HG03135 (cell line): Measurements from ENCODE around the gene TIMM10.
"Not testable (repeated sequence)": the region's sequence is repeated elsewhere in the genome, so short reads cannot be mapped to it uniquely, and the experiment has no call there.

Experiments used
- ATAC-seq: cut with Tn5 transposase; IDR thresholded peaks from one replicate; pipeline ENCODE4 v1.9.1; 2021; ENCODE audit warnings: mild to moderate bottlenecking, moderate library complexity; ENCODE audit not compliant: unreplicated experiment

Gene TIMM10

GRCh38 chr11:57543593-57543992 is 13.0 kb upstream of the TIMM10 start:
- no peak for ATAC-seq

- ATAC-seq, result no peak
Measured at GRCh38 chr11:57542582-57542981, 12.0 kb upstream of the TIMM10 start.

DNA sequence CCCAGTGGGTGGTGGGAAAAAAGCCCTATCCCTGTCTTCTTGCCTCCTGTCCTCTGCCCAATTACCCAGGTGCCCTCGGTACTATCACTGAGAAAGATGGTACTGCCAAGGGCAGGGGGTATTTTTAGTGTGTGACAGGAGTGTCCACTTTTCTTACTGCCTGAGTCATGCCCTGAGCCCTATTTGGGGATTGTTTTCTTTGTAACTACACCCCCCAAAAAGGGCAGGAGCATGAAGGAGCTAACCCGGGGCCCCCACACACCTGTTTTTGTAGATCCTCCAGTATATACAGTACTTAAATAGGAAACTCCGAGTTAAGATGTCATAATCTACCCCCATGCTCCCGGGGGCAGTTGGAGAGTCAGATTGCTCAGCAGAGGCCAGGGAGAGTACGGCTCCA is 10.6 kb upstream of the TIMM10 start:
- ATAC-seq, result no peak

GRCh38 chr11:57539342-57539741 is 8.8 kb upstream of the TIMM10 start:
- no peak for ATAC-seq

DNA sequence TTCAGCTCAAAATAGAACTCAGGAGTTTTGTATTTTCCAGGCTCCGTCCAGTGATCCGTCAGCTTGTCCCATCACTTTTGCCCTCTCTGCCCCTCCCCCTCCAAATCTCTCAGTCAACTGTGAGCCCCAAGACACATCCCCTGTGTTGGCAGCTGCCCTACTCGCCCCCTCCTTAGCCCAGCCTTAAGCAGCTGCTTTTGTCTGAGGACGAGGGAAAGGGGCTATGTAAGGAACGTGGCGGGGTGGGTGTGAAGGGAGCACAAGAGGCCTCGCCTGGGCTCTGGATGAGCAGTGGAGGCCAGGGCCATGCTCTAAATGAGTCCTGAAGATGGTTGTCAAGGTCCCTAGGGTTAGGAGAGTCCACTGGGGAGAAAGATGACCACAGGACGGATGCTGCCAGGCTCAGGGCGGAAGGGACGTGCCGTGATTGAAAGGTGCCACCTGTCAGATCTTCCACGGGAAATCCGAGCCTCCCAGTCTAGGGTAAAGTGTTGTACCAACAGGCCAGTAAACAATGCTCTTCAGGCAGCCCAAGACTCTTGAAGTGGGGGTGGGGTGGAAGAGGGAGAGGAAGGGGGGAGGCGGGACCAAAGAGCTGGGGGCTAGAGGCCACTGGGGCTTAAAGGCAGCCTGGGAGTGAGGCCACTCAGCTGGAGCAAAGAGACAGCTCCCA is 6.5 kb upstream of the TIMM10 start, which contains the start of gene SMTNL1:
SMTNL1 (plus strand) TSS at position 649 of the 673 bp plus-strand sequence. CDS start 5,048 bp downstream, outside the sequence.
- ATAC-seq, result no peak

- ATAC-seq, result not testable (repeated sequence)
Measured at GRCh38 chr11:57534449-57534848, 3.9 kb upstream of the TIMM10 start.

- ATAC-seq, result no peak
Measured at GRCh38 chr11:57530215-57530595, 349 bp downstream of the TIMM10 start.

DNA sequence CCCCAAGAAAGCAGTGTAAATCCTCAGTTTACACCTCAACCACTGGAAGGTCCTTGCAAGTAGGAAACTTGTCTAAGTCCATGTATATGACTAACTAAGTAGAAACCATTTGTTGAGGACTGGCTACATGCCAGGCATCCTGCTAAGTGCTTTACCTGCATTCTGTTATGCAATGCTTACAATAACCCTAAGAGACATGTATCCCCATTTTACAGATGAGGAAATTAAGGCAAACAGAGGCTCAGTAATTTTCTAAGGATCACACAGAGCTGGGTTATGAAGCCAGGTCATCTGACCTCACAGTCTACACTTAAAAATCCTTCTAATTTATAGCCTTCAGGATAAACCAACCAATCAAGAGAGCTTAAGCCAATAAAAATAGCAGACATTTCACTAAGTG is 1.5 kb downstream of the TIMM10 start:
- no peak for ATAC-seq

GRCh38 chr11:57527056-57527631 is 3.4 kb downstream of the TIMM10 start:
- no peak for ATAC-seq

GRCh38 chr11:57523419-57523818 is 7.1 kb downstream of the TIMM10 start:
- no peak for ATAC-seq

- no peak for ATAC-seq
Measured at GRCh38 chr11:57521116-57521515, 9.4 kb downstream of the TIMM10 start.

- no peak for ATAC-seq
Measured at GRCh38 chr11:57516061-57516443, 14.5 kb downstream of the TIMM10 start.

DNA sequence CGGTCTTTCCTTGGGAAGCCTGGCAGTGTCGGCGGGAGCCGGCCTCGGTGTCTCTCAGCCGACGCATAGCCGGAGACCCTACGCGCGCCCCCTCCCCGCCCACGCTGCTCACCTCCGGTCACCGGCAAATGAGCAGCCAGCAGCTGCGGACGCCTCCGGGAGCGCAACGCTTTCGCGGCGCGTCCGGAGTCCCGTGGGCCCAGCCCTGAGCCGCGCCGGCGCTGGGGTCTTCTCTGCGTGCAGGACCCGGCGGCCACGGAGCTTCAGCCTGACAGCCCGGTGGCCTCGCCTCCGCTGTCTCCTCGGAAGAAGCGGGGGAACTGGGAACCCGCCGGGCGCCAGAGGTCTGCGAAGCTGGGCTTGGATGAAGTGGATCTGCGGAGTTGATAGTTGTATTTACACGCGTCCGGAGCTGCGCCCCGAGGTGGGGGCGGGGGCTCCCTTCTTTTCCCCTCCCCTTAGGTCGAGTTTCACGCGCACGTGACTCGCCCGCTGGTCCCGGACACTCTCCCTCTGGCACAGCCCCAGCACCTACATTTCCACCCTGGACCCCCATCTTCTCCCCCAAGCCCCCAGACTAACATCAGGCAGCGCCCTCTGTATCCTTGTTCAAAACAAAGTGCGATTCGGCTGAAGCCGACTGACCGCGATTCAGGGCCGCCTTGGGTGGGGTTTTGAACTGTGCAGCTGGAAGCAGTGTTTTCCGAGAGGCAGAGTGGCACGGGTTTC is 15.1 kb downstream of the TIMM10 start, which contains the start of gene SLC43A1:
SLC43A1 (minus strand) TSS at position 371 of the 729 bp plus-strand sequence. CDS start 1,591 bp downstream, outside the sequence.
- peak; percentile 35 for ATAC-seq

GRCh38 chr11:57514538-57515331 is 15.8 kb downstream of the TIMM10 start:
- ATAC-seq, result peak; percentile 53

- ATAC-seq, result peak; percentile 37
Measured at GRCh38 chr11:57513911-57514537, 16.5 kb downstream of the TIMM10 start.

DNA sequence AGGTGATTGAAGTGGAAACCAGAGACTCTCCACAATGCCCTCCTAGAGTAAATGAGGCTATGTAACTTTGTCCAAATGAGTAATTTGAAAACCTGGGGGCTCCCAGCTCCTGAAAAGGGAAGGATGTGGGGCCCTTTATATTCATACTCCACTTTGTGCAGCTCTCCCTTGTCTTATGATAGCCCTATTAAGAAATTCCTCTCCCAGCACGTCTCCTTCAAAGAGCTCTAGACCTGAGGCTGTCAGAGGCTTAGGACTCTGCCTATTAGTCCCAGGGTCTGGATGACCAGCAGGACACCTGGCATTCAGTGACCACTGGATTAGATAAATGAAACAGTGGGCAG is 17.1 kb downstream of the TIMM10 start:
- no peak for ATAC-seq

GRCh38 chr11:57512646-57513451 is 17.7 kb downstream of the TIMM10 start:
- ATAC-seq, result no peak

DNA sequence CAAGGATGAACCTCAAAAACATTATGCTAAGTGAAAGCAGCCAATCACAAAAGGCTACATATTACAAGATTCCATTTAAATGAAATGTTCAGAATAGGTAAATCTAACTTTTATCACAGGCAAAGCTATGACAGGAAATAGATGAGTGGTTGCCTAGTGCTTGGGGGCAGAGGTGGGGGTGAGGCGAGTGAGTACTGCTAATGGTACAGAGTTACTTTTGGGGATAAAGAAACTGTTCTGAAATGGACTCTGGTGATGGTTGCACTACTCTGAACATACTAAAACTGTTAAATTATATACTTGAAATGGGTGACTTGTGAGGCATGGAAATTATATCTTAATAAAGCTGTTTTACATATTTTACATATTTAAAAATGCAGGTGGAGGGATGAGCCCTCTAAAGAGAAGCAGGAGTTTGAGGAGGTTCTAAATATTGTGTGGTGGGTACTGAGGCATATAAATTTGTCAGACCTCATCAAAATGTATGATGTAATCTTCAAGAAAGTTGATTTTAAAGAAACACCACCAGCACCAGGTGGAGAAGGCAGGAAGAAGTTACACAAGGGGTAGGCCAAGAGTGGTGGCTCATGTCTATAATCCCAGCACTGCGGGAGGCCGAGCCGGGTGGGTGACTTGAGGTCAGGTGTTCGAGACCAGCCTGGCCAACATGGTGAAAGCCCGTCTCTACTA is 18.7 kb downstream of the TIMM10 start:
- no peak for ATAC-seq
